ENCODE measurements around the gene ZNF148. TPM values are rescaled to one million over a fixed set of nuclear protein-coding genes. Genes with fewer than 3 reads are reported as not detected.

ZNF148 gene
- total RNA-seq, 2 donors from 2014 or later: 33.8 to 37.8 TPM

GRCh38 chr3:125262161-125262560 lies 113.0 kb downstream of the ZNF148 start:
- Mint-ChIP-seq H3K27ac (no peak overlapping the region), H3K36me3 (ENCODE audit: low read depth) (peaks cover 20% of the 10 kb centered on the region), H3K4me1 (peaks cover 8% of the 10 kb centered on the region), H3K27me3 (ENCODE audit: insufficient read depth) (no peaks in the 10 kb centered on the region), H3K4me3 (no peak overlapping the region), H3K9me3 (peaks cover 7% of the 10 kb centered on the region)
- 95 to 100% methylated on average over 1 of the region's 1 CpG for WGBS, 2 experiments (ENCODE audit: insufficient coverage in 1 of 2, insufficient read length in 1 of 2)
- Histone ChIP-seq H3K27ac (ENCODE audit: low read depth, low read length) (no peak overlapping the region), H3K36me3 (ENCODE audit: control insufficient read depth, insufficient read depth, low read length) (peaks cover 29% of the 10 kb centered on the region), H3K9me3 (ENCODE audit: control insufficient read depth, low read length) (peaks cover 13% of the 10 kb centered on the region), H3K4me1 (ENCODE audit: control insufficient read depth, insufficient read depth, low read length) (no peaks in the 10 kb centered on the region), H3K4me3 (ENCODE audit: low read length) (no peak overlapping the region), H3K9ac (ENCODE audit: extremely low read depth, low read length, poor library complexity, severe bottlenecking) (no peak overlapping the region), H3K27me3 (ENCODE audit: control insufficient read depth, insufficient read depth, low read length, poor library complexity, severe bottlenecking) (no peaks in the 10 kb centered on the region)
- DNase-seq: no peak
- TF ChIP-seq CTCF (conservative IDR thresholded peaks at IDR 0.05): no peak

- Mint-ChIP-seq H3K9me3 (peaks cover 14% of the 10 kb centered on the region), H3K36me3 (ENCODE audit: low read depth) (peaks cover 26% of the 10 kb centered on the region), H3K4me3 (no peak overlapping the region), H3K4me1 (peaks cover 8% of the 10 kb centered on the region), H3K27ac (no peak overlapping the region), H3K27me3 (ENCODE audit: insufficient read depth) (no peaks in the 10 kb centered on the region)
- Histone ChIP-seq H3K4me3 (ENCODE audit: low read length) (no peak overlapping the region), H3K27ac (ENCODE audit: low read depth, low read length) (no peak overlapping the region), H3K4me1 (ENCODE audit: control insufficient read depth, insufficient read depth, low read length) (no peaks in the 10 kb centered on the region), H3K36me3 (ENCODE audit: control insufficient read depth, insufficient read depth, low read length) (peaks cover 32% of the 10 kb centered on the region), H3K27me3 (ENCODE audit: control insufficient read depth, insufficient read depth, low read length, poor library complexity, severe bottlenecking) (no peaks in the 10 kb centered on the region), H3K9me3 (ENCODE audit: control insufficient read depth, low read length) (peaks cover 21% of the 10 kb centered on the region), H3K9ac (ENCODE audit: extremely low read depth, low read length, poor library complexity, severe bottlenecking) (no peak overlapping the region)
- 86 to 94% methylated on average over 1 of the region's 1 CpG for WGBS, 2 experiments (ENCODE audit: insufficient coverage in 1 of 2, insufficient read length in 1 of 2)
- no peak for DNase-seq
- no peak for TF ChIP-seq CTCF (conservative IDR thresholded peaks at IDR 0.05)
Observed at GRCh38 chr3:125261031-125261430, 114.1 kb downstream of the ZNF148 start.

GRCh38 chr3:125260158-125260557 lies 115.0 kb downstream of the ZNF148 start:
- Histone ChIP-seq H3K4me1 (ENCODE audit: control insufficient read depth, insufficient read depth, low read length) (no peaks in the 10 kb centered on the region), H3K9ac (ENCODE audit: extremely low read depth, low read length, poor library complexity, severe bottlenecking) (no peak overlapping the region), H3K4me3 (ENCODE audit: low read length) (no peak overlapping the region), H3K27me3 (ENCODE audit: control insufficient read depth, insufficient read depth, low read length, poor library complexity, severe bottlenecking) (no peaks in the 10 kb centered on the region), H3K9me3 (ENCODE audit: control insufficient read depth, low read length) (peaks cover 21% of the 10 kb centered on the region), H3K27ac (ENCODE audit: low read depth, low read length) (no peak overlapping the region), H3K36me3 (ENCODE audit: control insufficient read depth, insufficient read depth, low read length) (peaks cover 32% of the 10 kb centered on the region)
- Mint-ChIP-seq H3K4me3 (no peak overlapping the region), H3K27ac (no peak overlapping the region), H3K36me3 (ENCODE audit: low read depth) (peaks cover 32% of the 10 kb centered on the region), H3K27me3 (ENCODE audit: insufficient read depth) (no peaks in the 10 kb centered on the region), H3K4me1 (peaks cover 8% of the 10 kb centered on the region), H3K9me3 (peaks cover 17% of the 10 kb centered on the region)
- no peak for TF ChIP-seq CTCF (conservative IDR thresholded peaks at IDR 0.05)
- 80 to 100% methylated on average over 1 to 2 of the region's 2 CpGs for WGBS, 2 experiments (ENCODE audit: insufficient coverage in 1 of 2, insufficient read length in 1 of 2)
- no peak for DNase-seq
